GM19328 (cell line): ENCODE results near the gene ASCL4.

Source experiments
- ATAC-seq: cut with Tn5 transposase; IDR thresholded peaks from one replicate; pipeline ENCODE4 v1.9.1; 2021; ENCODE audit warnings: mild to moderate bottlenecking, moderate library complexity; ENCODE audit not compliant: unreplicated experiment

Gene ASCL4

DNA sequence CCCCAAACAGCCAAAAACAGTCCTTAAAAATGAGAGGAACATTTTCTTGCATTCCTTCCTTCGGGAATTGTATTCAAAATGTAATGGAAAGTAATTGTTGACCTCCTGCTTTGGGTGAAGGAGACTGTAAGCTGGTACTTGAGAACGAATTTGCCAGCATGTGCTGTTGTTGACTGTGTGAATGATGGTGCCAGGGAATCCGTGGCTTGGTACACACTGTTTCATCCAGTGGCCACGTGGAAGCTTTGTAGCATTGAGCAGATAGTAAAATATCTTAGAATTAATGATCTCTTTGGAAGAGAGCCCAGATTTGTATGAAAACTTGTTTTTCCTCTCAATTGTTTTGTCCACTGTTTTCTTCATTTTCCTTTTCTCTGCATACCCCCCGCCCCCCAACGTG is 1.7 kb downstream of the ASCL4 start:
- no peak for ATAC-seq

DNA sequence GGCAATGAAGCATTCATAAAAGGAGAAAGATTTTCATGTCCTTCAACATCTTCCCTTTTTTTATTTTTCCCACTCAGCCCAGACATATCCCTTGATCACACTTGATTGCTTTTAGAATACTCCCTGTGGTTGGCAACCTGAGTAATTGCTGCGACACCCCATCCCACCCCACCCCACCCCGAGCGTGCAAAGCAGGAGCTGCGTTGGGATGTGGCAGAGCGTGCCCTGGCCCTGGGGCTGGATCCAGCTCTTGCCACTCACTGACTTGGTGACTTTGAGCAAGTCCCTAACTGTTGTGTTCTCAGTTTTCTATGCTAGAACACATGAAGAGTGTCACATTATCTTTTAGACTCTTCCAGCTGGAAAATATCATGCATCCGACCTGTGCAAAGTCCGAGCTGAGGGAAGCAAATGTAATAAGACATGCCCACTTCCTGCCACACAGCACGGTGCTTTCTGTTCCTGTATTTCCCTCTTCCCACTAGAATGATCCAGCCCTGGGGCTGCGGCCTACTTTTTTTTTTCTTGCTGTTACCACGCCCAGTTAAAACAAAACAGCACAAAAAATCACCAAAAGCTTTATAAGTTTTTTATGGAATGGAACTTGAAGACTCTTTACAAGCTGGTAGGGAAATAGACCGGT is 4.0 kb downstream of the ASCL4 start:
- ATAC-seq = no peak

DNA sequence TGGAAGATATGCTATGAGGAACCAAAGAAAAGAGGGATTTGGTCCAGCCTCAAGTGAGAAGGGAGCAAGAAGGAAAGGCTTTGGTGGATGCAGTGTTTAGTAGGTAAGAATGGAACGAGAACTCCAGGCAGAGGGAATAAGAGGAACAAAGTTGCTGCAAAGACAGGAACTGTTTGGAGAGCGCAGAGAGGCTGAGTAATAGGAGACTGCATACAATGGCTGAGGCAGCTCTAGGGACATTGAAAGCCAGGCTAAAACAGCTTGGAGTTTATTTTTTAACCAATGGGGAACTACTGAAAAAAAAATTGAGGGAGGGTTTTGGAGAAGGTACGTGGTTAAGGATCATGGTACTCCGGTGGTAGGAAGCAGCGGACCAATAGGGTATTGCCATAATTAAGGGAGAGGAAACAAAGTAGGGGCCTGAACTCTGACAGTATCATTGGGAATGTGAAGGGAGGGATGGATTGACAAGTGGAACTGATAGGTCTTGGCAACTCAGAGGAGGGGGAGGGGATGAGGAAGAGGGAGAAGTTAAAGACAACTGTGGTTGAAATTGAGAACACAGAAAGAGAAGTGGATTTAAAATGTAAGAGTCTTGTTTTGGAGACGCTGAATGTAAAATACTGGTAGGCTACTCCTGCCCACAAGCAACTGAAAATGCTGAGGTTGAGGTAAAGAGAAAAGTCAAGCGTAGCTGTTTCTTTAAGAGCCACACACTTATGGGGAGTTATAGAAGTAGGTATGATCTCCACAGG is 4.8 kb downstream of the ASCL4 start:
- ATAC-seq = peak; percentile 48

DNA sequence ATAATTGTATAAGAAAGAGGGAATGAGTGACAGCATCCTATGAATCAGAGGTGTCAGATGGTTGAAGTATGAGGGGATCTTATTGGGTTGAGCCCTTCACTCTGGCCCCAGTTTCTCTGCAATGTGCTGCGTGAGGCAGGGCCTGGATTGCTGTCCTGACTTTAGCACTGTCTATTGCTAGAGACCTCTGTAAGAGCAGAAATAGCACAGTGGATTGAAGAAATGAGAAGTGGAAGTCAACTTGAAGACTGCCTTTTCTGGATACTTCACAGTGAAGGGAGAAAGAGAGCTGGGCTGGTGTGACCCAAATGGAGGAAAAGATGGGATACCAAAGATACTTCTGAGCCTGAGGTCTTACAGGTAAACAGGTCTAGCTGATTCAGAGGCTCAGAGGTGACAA is 5.8 kb downstream of the ASCL4 start:
- no peak for ATAC-seq

DNA sequence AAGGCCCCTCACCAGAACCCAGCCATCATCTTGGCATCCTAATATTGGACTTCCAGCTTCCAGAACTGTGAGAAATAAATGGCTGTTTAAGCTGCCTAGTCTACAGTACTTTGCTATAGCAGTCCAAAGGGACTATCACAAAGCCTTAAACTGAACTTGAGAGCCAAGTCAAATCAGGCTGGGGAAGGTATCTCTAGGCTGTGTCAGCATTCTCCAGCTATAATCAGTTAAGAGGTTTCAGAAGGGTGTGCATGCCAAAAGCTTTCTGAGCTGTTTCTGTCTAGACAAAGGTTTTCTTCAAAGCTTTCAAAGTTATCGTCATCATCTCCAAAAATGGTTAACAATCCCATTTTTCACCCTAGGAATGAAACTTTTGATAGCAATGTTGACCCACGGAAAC is 7.6 kb downstream of the ASCL4 start:
- no peak for ATAC-seq

DNA sequence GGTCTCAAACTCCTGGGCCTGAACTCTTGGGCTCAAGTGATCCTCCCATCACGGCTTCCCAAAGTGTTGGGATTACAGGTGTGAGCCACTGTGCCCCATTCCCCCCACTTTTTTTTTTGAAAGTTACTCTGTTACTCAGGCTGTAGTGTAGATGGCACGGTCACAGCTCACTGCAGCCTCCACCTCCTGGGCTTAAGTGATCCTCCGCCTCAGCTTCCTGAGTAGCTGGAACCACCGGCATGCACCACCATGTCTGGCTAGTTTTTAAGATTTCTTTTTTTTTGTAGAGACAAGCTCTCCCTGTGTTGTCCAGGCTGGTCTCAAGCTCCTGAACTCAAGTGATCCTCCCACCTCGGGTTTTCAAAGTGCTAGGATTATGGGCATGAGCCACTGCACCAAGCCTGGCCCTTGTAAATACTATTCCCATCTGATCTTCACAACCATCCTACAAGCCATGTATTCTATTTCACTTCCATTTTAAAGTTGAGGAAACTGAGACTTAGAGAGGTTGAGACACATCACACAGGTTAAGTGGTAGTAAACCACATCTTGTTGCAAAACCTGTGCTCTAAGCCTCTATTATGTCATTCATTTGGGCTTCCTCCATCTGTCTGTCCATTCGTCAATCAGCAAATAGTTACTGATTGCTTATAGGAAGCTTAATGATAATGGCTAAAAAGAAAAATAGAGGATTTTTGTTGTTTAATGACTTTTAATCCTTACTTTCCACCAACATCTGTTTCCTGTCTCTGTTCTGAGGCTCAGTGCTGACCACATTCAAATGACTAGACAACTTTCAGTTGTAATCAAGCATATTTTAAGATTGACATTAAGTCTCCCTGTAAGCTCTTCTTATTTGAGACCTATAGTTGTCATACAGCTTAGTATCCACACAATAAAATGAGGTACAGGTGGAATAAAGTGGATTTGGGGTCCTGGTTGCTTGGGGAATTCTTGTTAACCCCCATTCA is 9.2 kb downstream of the ASCL4 start:
- peak; percentile 54 for ATAC-seq

DNA sequence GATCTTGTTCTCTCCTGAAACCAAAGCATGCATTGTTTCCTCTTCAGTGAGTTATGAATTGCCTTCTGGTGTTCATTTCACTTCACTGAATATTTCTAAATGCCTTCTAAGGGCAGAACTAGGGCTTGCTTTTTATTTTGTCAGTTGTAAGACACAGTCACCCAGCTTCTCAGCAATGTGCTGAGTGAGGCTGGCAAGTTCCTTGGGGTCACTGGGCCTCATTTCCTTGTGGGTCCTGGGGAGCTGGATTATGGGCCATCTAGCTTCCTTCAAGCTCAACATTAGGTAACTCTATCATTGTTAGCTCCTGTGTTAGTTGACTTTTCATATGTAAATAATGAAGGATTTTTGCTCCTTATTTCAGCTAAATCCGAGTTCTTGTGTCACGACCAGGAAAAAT is 13.8 kb downstream of the ASCL4 start:
- ATAC-seq = no peak

DNA sequence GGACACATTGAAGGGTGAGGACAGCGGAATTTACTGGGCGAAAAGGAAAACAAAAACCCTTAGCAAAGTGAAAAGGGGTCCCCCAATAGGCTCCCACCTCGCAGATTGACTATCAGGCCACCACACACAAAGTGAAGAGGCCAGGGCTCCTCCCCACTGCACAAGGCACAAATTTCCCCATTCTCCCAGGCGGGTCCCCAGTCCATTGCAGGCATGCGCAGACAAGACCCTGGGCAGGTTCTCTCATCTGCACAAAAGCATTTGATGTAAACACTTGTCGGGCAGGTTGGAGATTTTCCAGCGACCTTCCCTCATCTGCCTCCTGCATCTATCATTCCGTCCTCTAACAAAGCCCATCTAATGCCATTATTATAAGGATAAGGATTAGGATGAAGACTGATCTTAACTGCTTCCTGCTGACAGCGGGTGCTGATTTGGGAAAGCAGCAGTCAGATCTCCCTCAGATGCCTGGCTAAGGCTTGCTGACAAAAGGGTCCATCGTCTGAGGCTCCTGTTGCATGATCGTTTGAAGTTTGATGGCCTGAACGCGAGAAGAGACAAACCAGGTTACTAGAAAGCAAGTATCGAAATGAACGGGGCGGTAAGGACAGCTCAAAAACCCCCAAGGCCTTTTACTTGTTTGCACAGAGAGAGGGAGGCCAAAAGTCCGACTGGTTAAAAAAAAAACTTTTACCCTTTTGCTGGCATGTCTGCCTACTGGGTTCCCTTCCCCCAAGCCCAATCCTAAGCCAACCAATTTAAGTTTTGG is 14.4 kb downstream of the ASCL4 start:
- ATAC-seq = no peak

DNA sequence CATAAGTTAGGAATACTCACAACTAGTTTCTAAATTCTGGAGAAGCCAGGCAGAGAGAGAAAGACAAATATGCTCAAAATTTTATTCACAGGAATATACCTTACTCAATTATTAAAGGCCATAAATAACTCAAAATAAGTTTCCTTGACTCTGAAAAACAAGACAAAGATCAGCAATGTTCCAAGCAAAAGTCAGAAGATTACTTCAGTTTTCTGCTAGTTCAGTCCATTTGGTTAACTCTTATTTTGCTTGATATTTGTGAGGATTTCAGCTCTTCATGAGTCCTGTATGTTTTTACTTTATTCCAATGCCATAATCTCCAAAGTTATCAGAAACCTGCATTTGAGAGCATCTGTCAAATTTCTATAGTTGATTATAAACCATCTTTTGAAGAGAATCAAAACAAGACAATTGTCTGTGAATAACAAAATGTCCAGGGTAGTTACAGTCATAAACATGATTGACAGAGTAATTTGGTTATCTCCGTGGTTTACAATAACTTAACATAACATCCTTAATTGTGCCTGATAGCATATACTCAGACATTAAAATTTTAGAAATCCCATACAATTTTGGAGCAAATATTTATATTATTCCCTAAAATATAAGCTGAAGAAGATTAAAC is 17.1 kb downstream of the ASCL4 start:
- no peak for ATAC-seq

DNA sequence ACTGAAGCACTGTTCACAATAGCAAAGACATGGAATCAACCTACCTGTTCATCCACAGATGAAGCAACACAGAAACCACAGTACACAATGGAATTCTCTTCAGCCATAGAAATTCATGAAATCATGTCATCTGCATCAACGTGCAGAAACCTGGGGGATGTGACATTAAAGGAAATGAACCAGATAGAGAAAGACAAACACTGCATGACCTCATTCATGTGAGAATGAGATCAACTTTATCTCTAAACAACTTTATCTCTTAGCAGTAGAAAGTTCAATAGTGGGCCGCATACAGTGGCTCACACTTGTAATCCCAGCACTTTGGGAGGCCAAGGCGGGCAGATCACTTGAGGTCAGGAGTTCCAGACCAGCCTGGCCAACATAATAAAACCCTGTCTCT is 19.9 kb downstream of the ASCL4 start:
- no peak for ATAC-seq

DNA sequence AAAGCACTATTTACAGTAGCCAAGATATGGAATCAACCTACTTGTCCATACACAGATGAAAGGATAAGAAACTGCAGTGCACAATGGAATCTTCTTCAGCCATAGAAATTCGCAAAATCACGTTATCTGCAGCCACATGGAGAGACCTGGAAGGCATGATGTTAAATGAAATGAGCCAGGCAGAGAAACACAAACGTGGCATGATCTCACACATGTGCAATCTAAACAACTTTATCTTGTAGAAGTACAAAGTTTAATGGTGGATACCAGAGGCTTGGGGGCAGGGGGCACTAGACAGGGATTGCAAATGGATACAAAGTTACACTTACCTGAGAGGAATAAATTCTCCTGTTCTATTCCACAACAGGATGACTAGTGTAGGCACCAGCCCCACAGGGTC is 24.1 kb downstream of the ASCL4 start:
- ATAC-seq = no peak

DNA sequence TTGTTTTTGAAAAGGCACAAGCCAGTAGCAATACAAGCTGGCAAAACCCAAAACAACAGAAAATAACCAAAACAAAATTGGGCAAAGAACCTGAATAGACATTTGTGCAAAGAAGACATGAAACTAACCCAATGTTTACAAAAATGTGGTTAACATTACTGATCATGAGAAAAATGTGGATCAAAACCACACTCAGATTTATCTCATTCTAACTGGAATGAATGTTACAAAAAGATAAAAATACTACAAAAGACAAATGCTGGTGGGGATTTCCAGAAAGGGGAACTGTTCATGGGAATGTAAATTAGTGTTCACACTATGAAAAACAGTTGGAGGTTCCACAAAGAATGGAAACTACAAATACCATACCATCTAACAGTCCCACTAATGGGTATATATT is 26.6 kb downstream of the ASCL4 start:
- ATAC-seq = no peak

DNA sequence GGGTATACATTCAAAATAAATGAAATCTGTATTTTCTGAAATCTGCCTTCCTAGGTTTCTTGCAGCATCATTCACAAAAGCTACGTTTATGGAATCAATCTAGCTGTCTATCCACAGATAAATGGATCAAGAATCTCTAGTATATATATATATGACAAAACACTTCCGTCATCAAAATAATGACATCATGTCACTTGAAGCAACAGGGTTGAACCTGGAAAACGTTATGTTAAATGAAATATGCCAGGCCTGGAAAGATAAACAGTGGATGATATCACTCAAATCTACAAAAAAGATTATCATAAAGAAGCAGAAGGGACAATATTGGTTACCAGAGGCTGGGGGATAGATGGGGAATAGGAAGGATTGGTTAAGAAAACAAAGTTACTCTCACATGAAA is 28.6 kb downstream of the ASCL4 start:
- ATAC-seq = no peak

DNA sequence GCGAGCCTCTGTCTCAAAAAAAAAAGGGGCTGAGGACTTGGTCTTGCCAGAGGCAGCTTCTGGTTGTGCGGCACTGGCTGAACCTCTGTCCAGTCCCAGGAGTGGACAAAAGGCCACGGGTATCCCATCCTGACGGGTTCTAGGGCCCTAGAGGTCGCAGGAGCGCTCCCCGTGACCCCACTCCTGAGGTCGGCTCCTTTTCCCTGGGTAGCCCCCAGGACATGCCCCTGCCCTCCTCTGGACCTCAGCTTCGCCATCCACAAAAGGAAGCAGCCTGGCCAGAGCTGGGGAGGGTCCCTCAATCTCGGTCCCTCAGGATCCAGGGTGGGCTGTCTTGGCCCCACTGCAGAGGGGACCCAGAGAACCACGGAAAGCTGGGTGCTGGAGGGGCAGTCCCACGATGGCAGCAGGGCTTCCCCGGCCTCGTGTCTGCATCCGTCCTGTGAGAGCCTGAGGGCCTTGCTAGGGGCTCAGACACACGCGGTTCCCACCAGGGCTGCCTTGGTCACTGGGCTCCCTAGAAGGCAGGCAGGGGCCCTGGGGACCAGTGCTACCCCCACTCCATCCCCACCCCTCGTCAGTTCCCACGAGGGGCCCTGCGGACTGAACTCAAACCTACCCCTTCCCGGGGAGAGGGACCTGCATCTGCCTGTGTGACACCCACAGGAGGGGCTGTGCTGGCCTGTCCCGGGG is 31.1 kb downstream of the ASCL4 start:
- ATAC-seq = no peak

DNA sequence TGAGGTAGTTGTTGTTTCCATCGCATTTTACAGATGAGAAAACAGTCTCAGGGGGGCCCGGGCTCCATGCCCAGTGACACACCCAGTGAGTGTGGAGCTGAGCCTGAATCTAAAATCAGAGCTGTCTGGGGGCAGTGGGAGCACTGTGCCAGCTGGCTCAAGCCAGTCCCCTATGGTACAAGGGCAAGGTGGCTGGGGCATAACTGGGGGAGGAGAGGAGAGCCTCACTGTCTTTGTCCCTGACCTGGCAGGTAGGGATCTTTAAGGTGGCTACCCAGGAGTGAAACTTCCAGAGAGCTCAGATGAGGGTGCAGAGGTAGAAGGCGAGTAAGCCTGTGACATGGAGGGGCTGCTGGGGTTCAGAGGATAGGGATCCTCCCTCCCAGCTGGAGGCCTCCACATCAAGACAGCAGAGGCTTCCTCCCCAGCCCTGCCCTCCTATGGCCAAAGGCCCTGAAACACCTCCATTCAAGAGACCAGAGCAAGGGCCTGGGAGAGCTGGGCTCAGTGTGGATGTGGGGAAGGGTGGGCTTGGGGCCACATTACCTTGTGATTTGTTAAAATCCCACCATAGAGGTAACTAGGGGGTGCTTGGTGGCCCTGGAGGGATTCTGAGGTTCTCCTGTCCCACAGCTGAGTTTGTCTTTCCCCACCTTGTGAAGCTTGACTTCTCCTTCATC is 33.1 kb downstream of the ASCL4 start:
- ATAC-seq = no peak

DNA sequence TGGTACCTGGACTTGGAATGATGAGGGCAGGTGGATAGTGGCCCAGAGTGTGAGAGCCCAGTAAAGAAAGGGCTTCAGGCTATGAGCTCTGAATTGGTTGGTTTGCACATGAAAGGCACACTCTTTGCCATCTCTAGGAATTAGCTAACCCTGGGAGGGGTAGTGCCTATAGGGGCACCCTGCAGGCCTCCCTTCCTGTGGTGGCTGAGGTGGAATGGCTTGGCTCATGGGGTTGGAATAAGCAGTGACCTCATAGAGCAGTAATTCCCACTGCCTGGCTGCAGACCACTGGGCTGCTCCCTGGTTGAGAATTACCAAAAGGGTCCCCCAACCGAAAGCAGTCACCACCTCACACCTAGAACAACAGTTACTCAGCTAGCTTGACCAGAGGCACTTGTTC is 42.7 kb downstream of the ASCL4 start:
- no peak for ATAC-seq

DNA sequence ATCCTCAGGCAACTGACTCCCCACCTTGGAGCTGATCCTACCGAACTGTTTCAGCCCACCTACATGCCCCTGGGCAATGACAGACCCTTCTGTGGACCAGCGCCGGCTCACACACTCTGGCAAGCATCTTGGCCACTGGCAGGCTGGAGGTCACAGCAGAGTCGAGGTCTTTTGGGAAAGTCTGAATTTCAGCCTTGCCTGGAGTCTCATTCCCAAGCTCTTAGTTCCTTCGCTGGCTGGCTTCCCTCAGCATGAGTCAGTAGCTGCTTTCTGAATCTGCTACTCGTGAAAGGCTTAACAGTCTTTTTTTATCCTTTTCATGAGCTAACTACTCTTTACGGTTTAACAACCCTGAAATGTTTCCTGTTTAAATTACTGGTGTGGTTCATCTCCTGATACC is 44.5 kb downstream of the ASCL4 start:
- ATAC-seq = no peak

DNA sequence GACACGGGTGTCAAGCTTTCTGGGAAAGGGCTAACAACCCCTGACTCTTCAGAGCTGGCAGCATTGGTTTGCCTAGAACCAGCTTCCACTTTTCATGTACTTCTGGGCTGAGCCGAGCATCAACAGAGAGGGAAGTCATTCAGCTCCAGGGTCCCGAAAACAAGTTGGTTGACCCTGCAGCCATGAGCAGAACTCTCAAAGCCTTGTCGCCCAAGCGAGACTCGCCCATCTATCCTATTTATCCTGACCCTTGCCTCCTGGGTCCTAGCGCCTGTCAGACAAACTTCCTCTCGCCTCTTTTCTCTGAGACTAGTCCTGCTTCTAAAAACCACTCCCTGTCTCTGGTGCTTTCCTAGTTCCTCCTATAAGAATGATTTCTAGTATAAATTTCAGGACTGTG is 47.9 kb downstream of the ASCL4 start:
- ATAC-seq = no peak
